DOHH2 (cell line): ENCODE results near the gene SEMA3A.

Experiments
- H3F3A ChIP-seq: fragments of 200-600 bp; sonication (generic), shearing (Covaris generic); 2 replicates; pipeline ENCODE4 v1.6.0; 2016; ENCODE audit warnings: antibody characterized with exemption, mild to moderate bottlenecking; ENCODE audit not compliant: control insufficient read depth, insufficient read depth
- H3K27ac ChIP-seq: fragments of 200-600 bp; sonication (generic); 2 replicates; pipeline ENCODE4 v1.5.1; 2014; ENCODE audit warnings: low read depth, mild to moderate bottlenecking, low read length, moderate library complexity
- H3K27me3 ChIP-seq: fragments of 200-600 bp; sonication (generic); 2 replicates; pipeline ENCODE4 v1.6.1; 2014; ENCODE audit warnings: mild to moderate bottlenecking, low read length, mixed read lengths; ENCODE audit not compliant: control insufficient read depth
- H3K36me3 ChIP-seq: fragments of 200-600 bp; sonication (generic); 2 replicates; pipeline ENCODE4 v1.6.1; 2014; ENCODE audit warnings: mild to moderate bottlenecking, low read length, moderate library complexity, mixed read lengths; ENCODE audit not compliant: control insufficient read depth
- H3K4me1 ChIP-seq: fragments of 200-600 bp; sonication (generic); 2 replicates; pipeline ENCODE4 v1.6.1; 2014; ENCODE audit warnings: mild to moderate bottlenecking, low read length, mixed read lengths; ENCODE audit not compliant: control insufficient read depth
- H3K4me2 ChIP-seq: fragments of 200-600 bp; sonication (generic); 2 replicates; pipeline ENCODE4 v1.6.0; 2014; ENCODE audit warnings: mild to moderate bottlenecking, low read length, moderate library complexity
- H3K4me3 ChIP-seq: fragments of 200-600 bp; sonication (generic); 2 replicates; pipeline ENCODE4 v1.5.1; 2014; ENCODE audit warnings: mild to moderate bottlenecking, low read length, mixed read lengths
- H3K79me2 ChIP-seq: fragments of 200-600 bp; sonication (generic); 2 replicates; pipeline ENCODE4 v1.6.1; 2014; ENCODE audit warnings: mild to moderate bottlenecking, low read length, mixed read lengths; ENCODE audit not compliant: control insufficient read depth
- H3K9me2 ChIP-seq: fragments of 200-600 bp; sonication (generic); replicated peaks from 2 replicates; pipeline ENCODE4 v1.6.1; 2014; ENCODE audit warnings: mild to moderate bottlenecking, low read length, mixed read lengths; ENCODE audit not compliant: control insufficient read depth
- H3K9me3 ChIP-seq: fragments of 200-600 bp; sonication (generic); 2 replicates; pipeline ENCODE4 v1.6.1; 2014; ENCODE audit warnings: antibody characterized with exemption, low read length, mixed read lengths; ENCODE audit not compliant: control insufficient read depth, insufficient read depth
- H4K20me1 ChIP-seq: fragments of 200-600 bp; sonication (generic); 2 replicates; pipeline ENCODE4 v1.6.0; 2014; ENCODE audit warnings: low read depth, mild to moderate bottlenecking, antibody characterized with exemption, low read length, moderate library complexity; ENCODE audit not compliant: control insufficient read depth, insufficient read depth
- CTCF ChIP-seq: fragments of 200-600 bp; sonication (generic); IDR thresholded peaks from one replicate; pipeline ENCODE4 v1.5.1; 2014; ENCODE audit warnings: antibody characterized with exemption, mild to moderate bottlenecking, low read depth, low read length; ENCODE audit not compliant: poor library complexity, severe bottlenecking
- EZH2phosphoT487 ChIP-seq: fragments of 200-600 bp; sonication (generic); IDR thresholded peaks from 2 replicates; pipeline ENCODE4 v1.6.1; 2017; ENCODE audit warnings: borderline replicate concordance, mild to moderate bottlenecking, antibody characterized with exemption, low read length, moderate library complexity, mixed read lengths

SEMA3A gene

GRCh38 chr7:83931968-83932367 is 262.6 kb downstream of the SEMA3A start:
- H3K36me3 ChIP-seq: no peaks in the 10 kb centered on the region
- H3F3A ChIP-seq: no peaks in the 10 kb centered on the region
- H3K4me1 ChIP-seq: no peaks in the 10 kb centered on the region
- no peak overlapping the region for H3K4me3 ChIP-seq
- H3K27me3 ChIP-seq: no peaks in the 10 kb centered on the region
- TF ChIP-seq EZH2phosphoT487: no peak
- no peak for TF ChIP-seq CTCF
- H3K9me2 ChIP-seq: no peaks in the 10 kb centered on the region
- H4K20me1 ChIP-seq: no peaks in the 10 kb centered on the region
- H3K79me2 ChIP-seq: no peaks in the 10 kb centered on the region
- no peak overlapping the region for H3K27ac ChIP-seq
- no peaks in the 10 kb centered on the region for H3K9me3 ChIP-seq
- no peak overlapping the region for H3K4me2 ChIP-seq

GRCh38 chr7:83930262-83930661 is 264.3 kb downstream of the SEMA3A start:
- no peaks in the 10 kb centered on the region for H3K36me3 ChIP-seq
- no peak overlapping the region for H3K4me2 ChIP-seq

GRCh38 chr7:83925860-83926259 is 268.7 kb downstream of the SEMA3A start:
- Histone ChIP-seq H3K27ac (no peak overlapping the region), H3K27me3 (no peaks in the 10 kb centered on the region), H3K36me3 (no peaks in the 10 kb centered on the region), H3F3A (no peaks in the 10 kb centered on the region), H3K9me3 (no peaks in the 10 kb centered on the region), H4K20me1 (no peaks in the 10 kb centered on the region), H3K79me2 (no peaks in the 10 kb centered on the region), H3K9me2 (no peaks in the 10 kb centered on the region), H3K4me1 (no peaks in the 10 kb centered on the region), H3K4me2 (no peak overlapping the region), H3K4me3 (no peak overlapping the region)
- TF ChIP-seq CTCF (no peak), EZH2phosphoT487 (no peak)

More at GRCh38 chr7:83930262-83930661, 264.3 kb downstream of the SEMA3A start:
- TF ChIP-seq CTCF: no peak
- TF ChIP-seq EZH2phosphoT487: no peak
- Histone ChIP-seq H3K4me3 (no peak overlapping the region), H3K79me2 (no peaks in the 10 kb centered on the region), H3K9me3 (no peaks in the 10 kb centered on the region), H3K27ac (no peak overlapping the region), H3F3A (no peaks in the 10 kb centered on the region), H4K20me1 (no peaks in the 10 kb centered on the region), H3K9me2 (no peaks in the 10 kb centered on the region), H3K27me3 (no peaks in the 10 kb centered on the region), H3K4me1 (no peaks in the 10 kb centered on the region)
